ENCODE data around the gene TM9SF1. TPM values are rescaled to one million over a fixed set of nuclear protein-coding genes. Genes with fewer than 3 reads are reported as not detected.
A peak's percentile ranks its signal among the peaks of the same experiment; 100 is the strongest.

The TM9SF1 gene
- total and polyA plus RNA-seq, 2 of the 13 experiments (the other 11 are each of a cell fraction or from before 2014, with no cell fraction given): 83.2 to 110 TPM

GRCh38 chr14:24198814-24199524 lies 3.7 kb upstream of the TM9SF1 start (continued):
- TF ChIP-seq ARID3A (IDR thresholded peaks at IDR 0.05; ENCODE audit: low read depth, low read length) (peak; percentile 20; the same call in 1 of the 2 replicates), THYN1 (CRISPR knock-in tag; IDR thresholded peaks at IDR 0.05; ENCODE audit: borderline replicate concordance, low read depth) (no peak), ZNF768 (CRISPR knock-in tag; IDR thresholded peaks at IDR 0.05) (no peak), ZNF644 (CRISPR knock-in tag; IDR thresholded peaks at IDR 0.05; ENCODE audit: low read depth) (no peak), ZNF550 (CRISPR knock-in tag; IDR thresholded peaks at IDR 0.05; ENCODE audit: borderline replicate concordance) (no peak)

- DNase-seq (ENCODE audit: low spot score) (no peak), ATAC-seq (no peak), FAIRE-seq (no peak)
- peak overlapping the region in 2 of 3 experiments; percentile 23 to 91; a peak in 3 of 6 replicates for H3K4me3 ChIP-seq (replicated peaks in 1 of 3; ENCODE audit: insufficient read depth in 1 of 3, low read depth in 2 of 3, low read length in 3 of 3)
- H3K9me3 ChIP-seq (ENCODE audit: low read length): no peaks in the 10 kb centered on the region
- no peaks in the 10 kb centered on the region for H4K20me1 ChIP-seq (ENCODE audit: insufficient read depth, low read length)
- CTCF ChIA-PET (ENCODE audit: low intra/inter-chr PET ratio, low total read pairs): no interaction called here
- peaks cover 14 to 17% of the 10 kb centered on the region in 2 experiments; a peak in 4 of 5 replicates for H3K36me3 ChIP-seq (replicated peaks in 1 of 2; ENCODE audit: control insufficient read depth in 1 of 2, insufficient read depth in 2 of 2, low read length in 2 of 2)
- no peaks in the 10 kb centered on the region; a peak in 1 of 5 replicates for H3K27me3 ChIP-seq (ENCODE audit: control insufficient read depth in 1 of 2, insufficient read depth in 2 of 2, low read length in 2 of 2)
- in situ Hi-C loops (cut with HindIII; ENCODE audit: extremely low pct_ligation_motif_present, low pct_unique_long_range_greater_than_20kb) (no loop called here), intact Hi-C loops (cut with micrococcal nuclease; ENCODE audit: unreplicated experiment) (no loop called here)
- peaks cover 42% of the 10 kb centered on the region for H3K79me2 ChIP-seq (ENCODE audit: insufficient read depth, low read length)
- H3K27ac ChIP-seq (ENCODE audit: extremely low read length, insufficient read depth, low read length): peak overlapping the region; percentile 84
- H3K4me2 ChIP-seq (ENCODE audit: low read depth, low read length): peak overlapping the region; percentile 99
- H3K4me1 ChIP-seq (ENCODE audit: insufficient read depth, low read length): peaks cover 61% of the 10 kb centered on the region
- 92% methylated on average over 2 of the region's 2 CpGs for WGBS (ENCODE audit: low lambda C conversion rate)
- POLR2A ChIA-PET: interaction anchor here (0.9 to 4.3 kb wide), 12 partner anchors 10 to 102 kb away, joined by 4 to 230 read pairs (median 32); partner anchors contain the start of genes CHMP4A, DCAF11, DHRS1 and EMC9
- peak overlapping the region; percentile 97 for H3K9ac ChIP-seq (ENCODE audit: insufficient read depth, low read depth, low read length)
- no peak overlapping the region for H2AFZ ChIP-seq (ENCODE audit: low read length)
- no TSS peak for BruUV-seq (replicated peaks)
- TF ChIP-seq ZBTB7B (CRISPR knock-in tag; IDR thresholded peaks at IDR 0.05) (peak; percentile 6; the same call in 1 of the 2 replicates), HINFP (CRISPR knock-in tag; IDR thresholded peaks at IDR 0.05; ENCODE audit: low read depth) (no peak), IKZF4 (CRISPR knock-in tag; IDR thresholded peaks at IDR 0.05; ENCODE audit: borderline replicate concordance, low read depth, not compliant biosample characterization) (peak; percentile 31), DNMT3B (CRISPR knock-in tag; conservative IDR thresholded peaks at IDR 0.05) (no peak), ZBTB7A (CRISPR knock-in tag; IDR thresholded peaks at IDR 0.05) (no peak), PAX8 (CRISPR knock-in tag; IDR thresholded peaks at IDR 0.05; ENCODE audit: borderline replicate concordance) (no peak), TERF1 (CRISPR knock-in tag; IDR thresholded peaks at IDR 0.05) (no peak), TCF7 (IDR thresholded peaks at IDR 0.05; ENCODE audit: low read depth) (0 out of 2 replicates have a peak, but pooled peaks have one; percentile 31), FOXA1 (IDR thresholded peaks at IDR 0.05) (no peak), FOXA1 (CRISPR knock-in tag; IDR thresholded peaks at IDR 0.05) (no peak), SOX13 (IDR thresholded peaks at IDR 0.05) (0 out of 2 replicates have a peak, but pooled peaks have one; percentile 22), SOX13 (CRISPR knock-in tag; conservative IDR thresholded peaks at IDR 0.05 in 1 of 2, IDR thresholded peaks at IDR 0.05 in 1 of 2) (no peak), ZNF501 (CRISPR knock-in tag; IDR thresholded peaks at IDR 0.05) (0 out of 2 replicates have a peak, but pooled peaks have one; percentile 8), ZNF460 (CRISPR knock-in tag; IDR thresholded peaks at IDR 0.05; ENCODE audit: borderline replicate concordance) (no peak), MXD4 (CRISPR knock-in tag; IDR thresholded peaks at IDR 0.05) (no peak)
Observed at GRCh38 chr14:24197056-24197450, 1.8 kb upstream of the TM9SF1 start.
